HepG2 (cell line): ENCODE data around the gene CCDC30. TPM values are rescaled to one million over a fixed set of nuclear protein-coding genes. Genes with fewer than 3 reads are reported as not detected.

Experiments
- BCLAF1 ChIP-seq: fragments of 450-650 bp; IDR thresholded peaks from 2 replicates; pipeline ENCODE4 v1.6.1; 2017; ENCODE audit warnings: mild to moderate bottlenecking
- BHLHE40 ChIP-seq: IDR thresholded peaks from 2 replicates; pipeline ENCODE4 v1.6.1; 2011; ENCODE audit warnings: low read length, improper control_type of control experiment
- CCDC6 ChIP-seq: sonication (generic); formaldehyde crosslinking; IDR thresholded peaks from 2 replicates; pipeline ENCODE4 v1.8.1; 2022; ENCODE audit warnings: mild to moderate bottlenecking, missing genetic modification reagents, moderate library complexity
- DRAP1 ChIP-seq: IDR thresholded peaks from 2 replicates; pipeline ENCODE4 v1.6.1; 2016; ENCODE audit warnings: missing genetic modification reagents, missing compliant biosample characterization
- EED ChIP-seq: sonication (generic); formaldehyde crosslinking; IDR thresholded peaks from 2 replicates; pipeline ENCODE4 v1.5.0; 2020; ENCODE audit warnings: mild to moderate bottlenecking, missing genetic modification reagents
- EHMT2 ChIP-seq: fragments of 200-600 bp; sonication (generic); IDR thresholded peaks from 2 replicates; pipeline ENCODE4 v1.7.0; 2017; ENCODE audit warnings: antibody characterized with exemption, low read depth, low read length, borderline replicate concordance
- GTF2F1 ChIP-seq: fragments of 150-350 bp; IDR thresholded peaks from 2 replicates; pipeline ENCODE4 v1.6.1; 2014; ENCODE audit warnings: low read length
- HDAC2 ChIP-seq: sonication (generic); formaldehyde crosslinking; IDR thresholded peaks from 2 replicates; pipeline ENCODE4 v1.4.0; 2020; ENCODE audit warnings: missing genetic modification reagents
- NR2F6 ChIP-seq, 2 experiments: IDR thresholded peaks; 2 replicates each; pipeline ENCODE4 v1.6.1; 2016; ENCODE audit warnings: antibody characterized with exemption in 1 of 2, mild to moderate bottlenecking in 1 of 2
- SIX4 ChIP-seq: sonication (generic); formaldehyde crosslinking; IDR thresholded peaks from 2 replicates; pipeline ENCODE4 v1.4.0; 2020; ENCODE audit warnings: missing genetic modification reagents
- SNAI1 ChIP-seq: sonication (generic); formaldehyde crosslinking; IDR thresholded peaks from 2 replicates; pipeline ENCODE4 v1.5.0; 2020; ENCODE audit warnings: mild to moderate bottlenecking, missing genetic modification reagents, borderline replicate concordance
- SNAPC2 ChIP-seq: sonication (generic); formaldehyde crosslinking; IDR thresholded peaks from 2 replicates; pipeline ENCODE4 v1.8.1; 2022; ENCODE audit warnings: mild to moderate bottlenecking, missing genetic modification reagents
- SP140L ChIP-seq: sonication (generic); formaldehyde crosslinking; IDR thresholded peaks from 2 replicates; pipeline ENCODE4 v1.4.0; 2020; ENCODE audit warnings: missing genetic modification reagents, borderline replicate concordance
- SRF ChIP-seq: IDR thresholded peaks from 2 replicates; pipeline ENCODE4 v1.6.1; 2011; ENCODE audit warnings: mild to moderate bottlenecking, low read depth, low read length, moderate library complexity
- SRSF1 ChIP-seq: fragments of 200-400 bp; formaldehyde crosslinking; optimal IDR thresholded peaks from 2 replicates; pipeline ENCODE3; 2017; ENCODE audit warnings: mild to moderate bottlenecking, low read depth, low read length, moderate library complexity
- ZNF224 ChIP-seq: sonication (generic); formaldehyde crosslinking; IDR thresholded peaks from 2 replicates; pipeline ENCODE4 v1.5.0; 2020; ENCODE audit warnings: mild to moderate bottlenecking, missing genetic modification reagents
- ZNF24 ChIP-seq: fragments of 450-650 bp; IDR thresholded peaks from 2 replicates; pipeline ENCODE4 v1.6.1; 2017; ENCODE audit warnings: antibody characterized with exemption, mild to moderate bottlenecking
- ZNF589 ChIP-seq: sonication (generic); formaldehyde crosslinking; conservative IDR thresholded peaks from 2 replicates; pipeline ENCODE4 v1.8.0; 2022; ENCODE audit warnings: mild to moderate bottlenecking, moderate library complexity, missing genetic modification reagents
- ZNF703 ChIP-seq: sonication (generic); formaldehyde crosslinking; IDR thresholded peaks from 2 replicates; pipeline ENCODE4 v1.5.1; 2020; ENCODE audit warnings: missing genetic modification reagents, mild to moderate bottlenecking, moderate library complexity, borderline replicate concordance
- ZNF746 ChIP-seq: sonication (generic); formaldehyde crosslinking; IDR thresholded peaks from 2 replicates; pipeline ENCODE4 v1.8.0; 2022; ENCODE audit warnings: mild to moderate bottlenecking, missing genetic modification reagents
- ZNF775 ChIP-seq: sonication (generic); formaldehyde crosslinking; IDR thresholded peaks from 2 replicates; pipeline ENCODE4 v1.4.0; 2020; ENCODE audit warnings: missing genetic modification reagents, mild to moderate bottlenecking, moderate library complexity, borderline replicate concordance
- ZNF841 ChIP-seq: sonication (generic); formaldehyde crosslinking; IDR thresholded peaks from 2 replicates; pipeline ENCODE4 v1.8.1; 2023; ENCODE audit warnings: missing genetic modification reagents, borderline replicate concordance
- ZSCAN22 ChIP-seq: sonication (generic); formaldehyde crosslinking; IDR thresholded peaks from 2 replicates; pipeline ENCODE4 v1.4.0; 2020; ENCODE audit warnings: mild to moderate bottlenecking, missing genetic modification reagents
- polyA plus RNA-seq, 8 experiments: library from polyadenylated mRNA; depleted of rRNA in 3 of 8; stranded (reverse) in 7 of 8; unstranded in 1 of 8; fragments of >200 nt; fragmentation: Illumina TruSeq in 4 of 8; extraction: Trizol in 4 of 8; gene quantifications; 2 replicates each; pipeline versions ENCODE4 v1.2.1 to v1.2.3, GENCODE V29; 2011 to 2016; ENCODE audit warnings: low read depth in 4 of 8, missing spikeins in 1 of 8, mixed read lengths in 1 of 8; ENCODE audit not compliant: insufficient read depth in 1 of 8
- total RNA-seq, 5 experiments: library from RNA; depleted of rRNA; stranded (reverse); fragments of >200 nt; fragmentation: Illumina TruSeq; extraction: Trizol; gene quantifications; 2 replicates each; pipeline ENCODE4 v1.2.3, GENCODE V29; 2016; ENCODE audit warnings: low read depth in 1 of 5
- TF ChIP-seq, protein P1 (sequence below): IDR thresholded peaks from 2 replicates; pipeline ENCODE4 v1.6.1; 2018; ENCODE audit warnings: missing genetic modification reagents, mild to moderate bottlenecking, missing compliant biosample characterization

The CCDC30 gene
- total and polyA plus RNA-seq, 2 of the 13 experiments (the other 11 are each of a cell fraction or from before 2014, with no cell fraction given): 0.25 to 0.77 TPM

GRCh38 chr1:42657981-42658876, 195.1 kb downstream of the CCDC30 start, which contains the start of gene PPIH (continued):
- TF ChIP-seq EED: no peak; the same call in 1 of the 2 replicates
- TF ChIP-seq ZNF746 (CRISPR knock-in tag): peak; percentile 48; the same call in 1 of the 2 replicates
- 0 out of 2 replicates have a peak, but pooled peaks have one; percentile 77 for TF ChIP-seq CCDC6
- peak; percentile 76 for TF ChIP-seq SRSF1
- no peak for TF ChIP-seq GTF2F1
- peak; percentile 72 for TF ChIP-seq DRAP1
- TF ChIP-seq ZNF841 (CRISPR knock-in tag): peak; percentile 64; the same call in 1 of the 2 replicates
- TF ChIP-seq, protein P1, sequence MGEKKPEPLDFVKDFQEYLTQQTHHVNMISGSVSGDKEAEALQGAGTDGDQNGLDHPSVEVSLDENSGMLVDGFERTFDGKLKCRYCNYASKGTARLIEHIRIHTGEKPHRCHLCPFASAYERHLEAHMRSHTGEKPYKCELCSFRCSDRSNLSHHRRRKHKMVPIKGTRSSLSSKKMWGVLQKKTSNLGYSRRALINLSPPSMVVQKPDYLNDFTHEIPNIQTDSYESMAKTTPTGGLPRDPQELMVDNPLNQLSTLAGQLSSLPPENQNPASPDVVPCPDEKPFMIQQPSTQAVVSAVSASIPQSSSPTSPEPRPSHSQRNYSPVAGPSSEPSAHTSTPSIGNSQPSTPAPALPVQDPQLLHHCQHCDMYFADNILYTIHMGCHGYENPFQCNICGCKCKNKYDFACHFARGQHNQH (CRISPR knock-in tag): peak; percentile 80
- no peak for TF ChIP-seq EHMT2
- no peak for TF ChIP-seq SNAI1
- TF ChIP-seq SIX4 (CRISPR knock-in tag): peak; percentile 60; the same call in 1 of the 2 replicates
- TF ChIP-seq SNAPC2 (CRISPR knock-in tag): peak; percentile 44; the same call in 1 of the 2 replicates
- TF ChIP-seq HDAC2 (CRISPR knock-in tag): peak; percentile 81; the same call in 1 of the 2 replicates
- no peak for TF ChIP-seq ZNF703 (CRISPR knock-in tag)
- TF ChIP-seq ZNF589: peak; percentile 73; the same call in 1 of the 2 replicates
- TF ChIP-seq ZNF775 (CRISPR knock-in tag): no peak
- no peak; the same call in 1 of the 2 replicates for TF ChIP-seq ZNF224 (CRISPR knock-in tag)
- TF ChIP-seq SRF: no peak
- TF ChIP-seq SP140L (CRISPR knock-in tag): no peak
- TF ChIP-seq BCLAF1: no peak
- no peak for TF ChIP-seq ZSCAN22
- TF ChIP-seq BHLHE40: peak; percentile 71; the same call in 1 of the 2 replicates
- TF ChIP-seq NR2F6 (IDR thresholded peaks at IDR 0.05): peak; percentile 45; the same call in 1 of the 2 replicates
- peak; percentile 66 for TF ChIP-seq NR2F6 (CRISPR knock-in tag; IDR thresholded peaks at IDR 0.05)
- TF ChIP-seq ZNF24: peak; percentile 8; the same call in 1 of the 2 replicates
